Cerebellar cortex (tissue), 1 donor: ENCODE results near the gene PPP1R9B.

Experiments
- DNase-seq: peaks from one replicate; pipeline ENCODE4 v3.0.0-alpha.2; 2015; ENCODE audit warnings: low spot score

The PPP1R9B gene

GRCh38 chr17:50187751-50188530 lies 37.5 kb upstream of the PPP1R9B start:
- no peak for DNase-seq

- no peak for DNase-seq
Measured at GRCh38 chr17:50187394-50187725, 36.9 kb upstream of the PPP1R9B start.

- DNase-seq: no peak
Measured at GRCh38 chr17:50186661-50187393, 36.4 kb upstream of the PPP1R9B start.

DNA sequence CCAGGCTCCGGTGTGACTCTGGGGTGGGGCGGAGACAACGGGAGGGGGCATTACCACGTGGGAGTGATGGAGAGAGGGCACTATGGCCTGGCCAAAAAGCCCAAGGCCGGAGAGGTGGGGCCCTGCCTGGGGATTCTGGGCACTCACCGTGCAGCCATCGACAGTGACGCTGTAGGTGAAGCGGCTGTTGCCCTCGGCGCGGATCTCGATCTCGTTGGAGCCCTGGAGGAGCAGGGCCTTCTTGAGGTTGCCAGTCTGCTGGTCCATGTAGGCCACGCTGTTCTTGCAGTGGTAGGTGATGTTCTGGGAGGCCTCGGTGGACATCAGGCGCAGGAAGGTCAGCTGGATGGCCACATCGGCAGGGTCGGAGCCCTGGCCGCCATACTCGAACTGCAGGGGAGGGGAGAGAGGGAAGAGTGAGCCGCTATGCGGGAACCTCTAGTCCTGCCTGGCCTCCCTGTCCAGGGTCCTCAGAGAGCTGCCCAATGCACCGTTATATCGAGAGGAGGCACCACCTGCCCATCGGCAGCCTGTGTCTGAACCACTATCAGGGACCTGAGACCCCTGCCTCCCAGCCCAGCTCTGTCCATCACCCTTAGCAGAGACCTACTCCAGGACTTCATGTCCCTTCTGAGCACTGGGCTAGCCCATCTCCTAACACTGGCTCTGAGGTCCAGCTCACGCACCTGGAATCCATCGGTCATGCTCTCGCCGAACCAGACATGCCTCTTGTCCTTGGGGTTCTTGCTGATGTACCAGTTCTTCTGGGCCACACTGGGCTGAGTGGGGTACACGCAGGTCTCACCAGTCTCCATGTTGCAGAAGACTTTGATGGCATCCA lies 35.4 kb upstream of the PPP1R9B start:
- no peak for DNase-seq

DNA sequence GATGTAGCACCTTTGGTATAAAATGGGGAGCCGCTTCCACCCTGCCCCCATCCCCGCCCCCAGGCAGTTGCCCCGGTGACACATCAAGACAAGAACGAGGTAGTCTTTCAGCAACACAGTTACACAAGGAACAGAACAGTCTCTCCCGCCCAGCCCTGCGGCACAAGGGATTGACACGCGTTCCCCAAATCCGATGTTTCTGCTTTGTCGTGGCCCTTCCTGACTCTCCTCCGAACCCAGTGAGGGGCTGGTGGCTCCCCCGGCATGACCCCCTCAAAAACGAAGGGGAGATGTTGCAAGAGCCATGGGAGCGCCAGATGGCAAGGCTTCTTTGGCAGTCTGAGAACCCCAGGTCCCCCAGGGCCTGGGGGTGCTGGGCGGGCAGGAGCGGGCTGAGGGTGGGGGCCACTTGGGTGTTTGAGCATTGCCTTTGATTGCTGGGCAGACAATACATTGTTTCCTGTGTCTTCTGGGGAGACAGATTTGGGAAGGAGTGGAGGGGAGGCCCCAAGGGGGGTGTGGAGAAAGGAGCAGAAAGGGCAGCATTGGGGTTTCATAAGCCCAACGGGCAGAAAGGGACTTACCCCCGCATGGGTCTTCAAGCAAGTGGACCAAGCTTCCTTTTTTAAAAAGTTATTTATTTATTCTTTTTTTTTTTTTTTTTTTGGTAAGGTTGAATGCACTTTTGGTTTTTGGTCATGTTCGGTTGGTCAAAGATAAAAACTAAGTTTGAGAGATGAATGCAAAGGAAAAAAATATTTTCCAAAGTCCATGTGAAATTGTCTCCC lies 34.3 kb upstream of the PPP1R9B start:
- no peak for DNase-seq

DNA sequence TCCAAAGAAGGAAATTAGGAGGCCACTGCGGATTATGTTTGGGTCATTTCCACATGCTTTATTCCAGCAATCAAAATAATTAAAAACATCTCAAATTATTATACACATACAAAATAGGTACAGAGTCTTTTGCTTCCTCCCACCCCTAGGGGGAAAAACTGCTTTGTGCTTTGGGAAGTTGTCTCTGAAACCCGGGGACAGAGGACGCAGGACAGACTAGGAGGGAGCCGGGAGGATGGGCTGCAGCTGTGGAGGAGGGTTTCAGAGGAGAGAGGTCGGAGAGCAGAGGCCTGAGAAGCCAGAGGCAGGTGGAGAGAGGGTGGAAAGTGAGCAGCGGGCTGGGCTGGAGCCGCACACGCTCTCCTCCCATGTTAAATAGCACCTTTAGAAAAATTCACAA lies 33.6 kb upstream of the PPP1R9B start:
- DNase-seq: no peak

DNA sequence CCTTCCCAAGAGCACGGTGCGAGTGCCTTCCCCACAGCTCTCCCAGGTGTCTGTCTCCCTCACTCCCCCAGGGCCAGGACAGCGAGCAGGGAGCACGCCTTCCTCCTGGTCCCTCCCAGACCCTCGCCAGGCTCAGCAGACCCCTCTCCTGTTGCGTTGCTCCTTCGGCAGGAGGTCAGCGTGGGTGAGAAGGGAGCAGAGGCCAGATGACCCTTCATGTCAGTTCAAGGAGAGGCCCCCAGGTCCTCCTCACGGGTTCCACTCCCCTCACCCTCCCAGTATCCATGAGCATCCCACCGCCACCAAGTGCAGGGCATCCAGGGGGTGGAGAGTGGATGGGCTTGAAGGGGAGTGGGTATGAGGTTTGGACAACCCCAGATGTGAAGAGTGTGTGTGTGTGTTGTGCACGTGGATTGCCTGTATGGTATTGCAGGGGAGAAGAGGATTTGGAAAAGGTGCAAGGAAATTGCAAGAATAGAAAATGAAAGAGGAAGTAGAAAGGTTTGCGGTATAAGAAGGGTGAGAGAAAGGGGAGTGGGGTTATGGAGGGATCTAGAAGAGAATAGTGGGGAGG lies 33.0 kb upstream of the PPP1R9B start:
- DNase-seq: no peak

DNA sequence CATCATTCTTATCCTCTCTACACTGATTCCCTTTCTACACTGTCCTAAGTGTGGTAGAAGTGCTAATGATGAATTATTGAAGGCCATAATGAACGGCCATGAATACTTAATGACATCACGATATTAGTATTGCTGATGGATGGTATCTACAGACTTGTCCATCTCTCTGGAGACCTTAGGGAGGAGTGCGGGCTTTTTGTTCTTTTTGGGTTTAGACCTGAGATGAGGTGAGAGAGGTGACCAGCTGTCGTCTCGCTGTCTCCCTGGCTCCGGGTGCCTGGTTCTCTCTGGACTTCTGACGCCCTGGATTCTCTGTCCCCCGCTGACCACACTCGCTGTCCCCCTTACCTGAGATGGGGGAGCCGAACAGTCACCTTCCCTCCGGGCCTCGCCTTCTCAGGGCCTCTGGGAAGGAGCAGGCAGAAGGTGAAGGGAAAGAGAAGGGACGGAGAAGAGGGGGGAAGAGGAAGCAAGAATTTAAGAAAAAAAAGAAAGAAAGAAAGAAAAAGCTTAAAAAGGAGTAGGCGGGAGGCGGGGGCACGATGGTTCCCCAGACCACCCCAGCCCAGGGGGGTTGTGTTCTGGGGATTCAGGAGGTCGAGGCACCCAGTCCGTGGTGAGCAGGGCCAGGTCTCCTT lies 32.4 kb upstream of the PPP1R9B start:
- DNase-seq: no peak

DNA sequence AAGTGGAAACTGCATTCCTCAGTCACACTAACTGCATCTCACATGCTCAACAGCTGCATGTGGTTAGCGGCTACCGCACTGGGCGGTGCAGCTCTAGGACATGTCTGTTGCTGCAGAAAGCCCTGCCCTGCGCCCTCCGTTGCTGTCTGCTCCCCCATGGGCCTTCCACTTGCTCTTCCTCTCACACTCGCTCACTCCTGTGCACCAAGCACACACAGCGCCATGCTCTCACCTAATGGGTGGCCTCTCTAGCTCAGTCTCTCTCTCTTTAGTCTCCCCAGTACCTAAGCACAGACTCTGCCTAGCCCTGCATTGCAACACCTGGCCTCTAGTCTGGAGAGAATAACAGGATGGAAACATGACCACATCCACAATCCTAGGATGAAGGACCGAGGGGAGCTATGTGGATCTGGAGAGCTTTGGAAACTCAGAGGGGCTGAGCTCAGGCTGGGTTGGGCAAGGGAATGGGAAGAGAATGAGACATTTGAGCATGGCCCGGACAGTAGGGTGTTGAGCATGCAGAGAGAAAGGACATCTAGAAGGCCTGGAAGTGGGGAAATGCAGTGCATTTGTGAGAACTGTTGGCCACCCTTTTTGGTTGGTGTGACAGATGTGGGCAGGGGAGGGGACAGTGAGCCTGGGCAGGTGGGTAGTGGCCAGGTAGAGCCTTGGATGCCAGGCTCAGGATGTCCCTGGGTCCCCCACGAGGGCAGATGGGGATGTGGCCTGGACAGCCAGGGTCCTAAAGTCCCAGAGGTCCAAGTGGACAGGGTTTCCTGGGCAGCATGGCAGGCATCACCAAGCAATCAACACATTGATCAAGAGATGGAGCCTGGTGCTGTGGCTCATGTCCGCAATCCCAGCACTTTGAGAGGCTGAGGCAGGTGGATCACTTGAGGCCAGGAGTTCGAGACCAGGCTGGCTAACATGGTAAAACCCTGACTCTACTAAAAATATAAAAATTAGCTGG lies 31.4 kb upstream of the PPP1R9B start:
- DNase-seq: no peak

DNA sequence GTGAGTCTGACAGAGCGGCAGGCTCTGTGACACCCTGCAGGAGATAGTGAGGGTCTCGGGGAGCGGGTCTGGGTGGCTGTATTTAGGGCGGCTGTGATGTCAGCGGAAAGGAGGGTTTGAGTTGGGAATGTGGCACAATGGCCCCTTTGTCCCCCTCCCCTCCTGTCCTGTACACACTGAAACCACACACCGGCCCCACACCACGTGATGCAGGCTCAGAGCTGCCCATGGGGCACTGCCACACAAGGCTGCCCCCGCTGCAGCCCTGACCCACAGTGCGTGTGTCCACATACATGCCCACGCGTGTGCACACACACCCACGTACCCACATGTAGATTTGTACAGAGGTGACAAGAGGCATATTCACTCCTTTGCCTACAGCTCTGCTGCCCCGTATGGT lies 30.7 kb upstream of the PPP1R9B start:
- no peak for DNase-seq

GRCh38 chr17:50180620-50181019 lies 30.1 kb upstream of the PPP1R9B start:
- no peak for DNase-seq

GRCh38 chr17:50180111-50180510 lies 29.6 kb upstream of the PPP1R9B start:
- DNase-seq: no peak

- no peak for DNase-seq
Measured at GRCh38 chr17:50177983-50178834, 27.7 kb upstream of the PPP1R9B start.

DNA sequence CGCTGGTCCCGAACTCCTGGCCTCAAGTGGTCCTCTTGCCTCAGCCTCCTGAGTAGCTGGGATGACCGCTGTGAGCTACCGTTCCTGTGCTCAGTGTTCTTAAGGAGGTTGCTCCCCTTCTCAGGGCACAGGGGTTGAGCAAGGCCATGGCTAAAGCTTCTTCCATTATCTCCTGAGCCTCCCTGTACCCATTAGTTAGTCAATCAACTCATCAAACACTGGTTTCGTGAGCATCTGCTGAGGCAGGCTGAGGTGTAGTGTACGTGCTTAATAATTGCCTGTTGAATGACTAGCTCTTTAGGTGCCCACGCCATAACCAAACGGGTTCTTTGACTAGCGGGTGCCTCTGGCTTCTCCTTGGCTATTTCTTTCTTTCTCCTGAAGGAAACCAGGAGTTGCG lies 27.0 kb upstream of the PPP1R9B start:
- DNase-seq: no peak

DNA sequence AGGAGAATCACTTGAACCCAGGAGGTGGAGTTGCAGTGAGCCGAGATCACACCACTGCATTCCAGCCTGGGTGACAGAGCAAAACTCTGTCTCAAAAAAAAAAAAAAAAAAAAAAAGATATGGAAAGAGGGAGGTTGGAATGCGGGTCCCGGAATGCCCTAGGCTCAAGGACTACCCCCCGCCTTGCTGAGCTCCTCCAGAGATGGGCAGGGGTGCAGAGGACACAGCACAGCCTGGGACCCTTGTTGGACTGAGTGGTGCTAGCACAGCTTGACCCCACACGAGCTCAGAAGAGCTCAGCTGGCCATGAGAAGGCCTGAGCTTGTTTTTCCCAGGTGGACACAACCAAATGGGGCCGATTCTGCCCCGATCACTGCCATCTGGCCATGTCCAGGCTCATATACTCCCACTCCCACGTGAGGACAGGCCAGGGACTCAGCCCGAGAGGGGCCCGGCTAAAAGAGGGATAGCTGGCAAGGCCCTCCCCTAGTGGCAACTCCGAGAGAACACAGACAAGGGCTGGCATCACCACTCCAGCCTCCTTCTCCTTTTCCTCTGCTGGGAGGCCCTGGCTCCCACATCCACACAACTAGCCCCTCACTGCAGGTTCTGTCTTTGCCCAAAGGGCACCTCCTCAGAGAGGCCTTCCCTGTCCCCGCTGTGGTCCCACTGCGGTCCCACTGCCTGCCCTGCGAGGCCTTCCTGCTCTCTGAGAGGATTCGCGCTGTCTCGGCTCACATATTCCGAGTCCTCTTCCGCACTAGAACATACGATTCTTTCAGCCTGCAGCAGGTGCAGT lies 26.3 kb upstream of the PPP1R9B start:
- DNase-seq: no peak

DNA sequence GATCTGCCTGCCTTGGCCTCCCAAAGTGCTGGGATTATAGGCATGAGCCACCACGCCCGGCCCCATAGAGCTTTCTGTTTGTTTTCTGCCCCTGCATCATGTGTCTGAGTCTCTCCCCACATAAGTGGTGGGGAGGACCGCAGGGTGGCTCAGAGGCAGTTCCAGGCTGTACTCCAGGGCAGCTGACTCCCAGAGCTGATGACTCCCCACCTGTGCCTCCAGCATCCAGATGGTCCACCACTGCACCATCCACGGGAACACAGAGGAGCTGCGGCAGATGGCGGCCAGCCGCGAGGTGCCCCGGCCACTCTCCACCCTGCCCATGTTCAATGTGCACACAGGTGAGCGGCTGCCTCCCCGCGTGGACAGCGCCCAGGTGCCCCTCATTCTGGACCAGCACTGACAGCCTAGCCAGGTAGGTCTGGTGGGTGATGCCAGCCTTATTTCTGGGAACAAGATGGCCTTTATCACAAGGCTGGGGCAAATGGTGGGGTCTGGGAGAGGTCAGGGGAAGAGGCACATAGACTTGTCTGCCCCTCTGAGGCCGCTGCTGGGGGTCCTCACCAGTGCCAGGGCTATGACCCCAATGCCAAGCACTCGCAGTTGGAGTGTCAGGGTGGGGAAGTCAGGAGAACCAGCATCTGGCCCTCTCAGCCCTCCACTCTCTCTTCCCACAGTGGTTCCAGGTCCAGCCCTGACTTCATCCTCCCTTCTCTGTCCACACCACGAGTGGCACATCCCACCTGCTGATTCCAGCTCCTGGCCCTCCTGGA lies 24.7 kb upstream of the PPP1R9B start:
- no peak for DNase-seq

DNA sequence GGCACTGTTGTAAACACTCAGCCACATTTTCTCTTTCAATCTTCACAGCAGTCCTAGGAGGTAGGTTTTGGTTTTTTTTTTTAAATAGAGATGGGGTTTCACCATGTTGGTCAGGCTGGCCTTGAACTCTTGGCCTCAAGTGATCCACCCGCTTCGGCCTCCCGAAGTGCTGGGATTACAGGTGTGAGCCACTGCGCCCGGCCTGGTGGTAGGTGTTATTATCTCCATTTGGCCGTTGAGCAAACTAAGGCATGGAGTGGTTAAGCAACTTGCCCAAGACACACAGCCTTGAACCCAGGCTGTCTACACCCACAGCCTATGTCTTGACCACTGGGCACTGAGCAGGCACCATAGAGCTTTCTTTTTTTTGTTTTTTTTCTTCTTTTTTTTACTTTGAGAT lies 24.0 kb upstream of the PPP1R9B start:
- no peak for DNase-seq
